Panc1 (cell line): ENCODE measurements around the gene NXT1. TPM values are rescaled to one million over a fixed set of nuclear protein-coding genes. Genes with fewer than 3 reads are reported as not detected.
A peak's percentile ranks its signal among the peaks of the same experiment; 100 is the strongest.

Experiments
- ATAC-seq: fragments of 200-7000 bp; cut with Tn5 transposase; 2 replicates; pipeline ENCODE4 v1.9.1; 2020; ENCODE audit warnings: mild to moderate bottlenecking, moderate library complexity
- BruUV-seq: library from RNA; stranded (reverse); fragments of 400-500 nt; replicated peaks from 2 replicates; lab custom pipeline; 2021; lab: Mats Ljungman, UMichigan
- CTCF ChIA-PET: fragments of 300-600 bp; sonication (Branson Sonifier 250); formaldehyde crosslinking; loops from one replicate; lab custom pipeline; 2022; ENCODE audit warnings: antibody characterized with exemption; lab: Charles Lee
- POLR2A ChIA-PET: fragments of 300-600 bp; sonication (Branson Sonifier 250); formaldehyde crosslinking; loops from one replicate; lab custom pipeline; 2022; ENCODE audit warnings: antibody characterized with exemption; lab: Charles Lee
- DNase-seq: peaks from one replicate; pipeline ENCODE4 v3.0.0-alpha.2; 2010; ENCODE audit warnings: low read depth, low spot score
- H3K27ac ChIP-seq: 2 replicates; pipeline ENCODE4 v1.5.1; 2011; ENCODE audit warnings: mild to moderate bottlenecking, low read length, inconsistent platforms
- H3K27me3 ChIP-seq: fragments of 200-500 bp; sonication (Bioruptor generic); 2 replicates; pipeline ENCODE4 v1.6.0; 2014; ENCODE audit warnings: low read length, inconsistent platforms; ENCODE audit not compliant: control insufficient read depth, insufficient read depth
- H3K36me3 ChIP-seq: fragments of 200-500 bp; sonication (Bioruptor generic); 2 replicates; pipeline ENCODE4 v1.5.1; 2014; ENCODE audit warnings: inconsistent platforms, mild to moderate bottlenecking, low read length, moderate library complexity; ENCODE audit not compliant: control insufficient read depth, insufficient read depth
- H3K4me1 ChIP-seq: 2 replicates; pipeline ENCODE4 v1.5.1; 2011; ENCODE audit warnings: inconsistent platforms, mild to moderate bottlenecking, low read length, moderate library complexity; ENCODE audit not compliant: control insufficient read depth, insufficient read depth
- H3K4me3 ChIP-seq, 2 experiments: 2 replicates each; pipeline ENCODE4 v1.5.1; 2011 to 2012; ENCODE audit warnings: low read depth in 2 of 2, low read length in 2 of 2, mild to moderate bottlenecking in 2 of 2, inconsistent platforms in 1 of 2, moderate library complexity in 1 of 2
- H3K9me3 ChIP-seq: fragments of 200-500 bp; sonication (Bioruptor generic); 2 replicates; pipeline ENCODE4 v1.5.1; 2014; ENCODE audit warnings: low read depth, mild to moderate bottlenecking, inconsistent platforms, low read length, moderate library complexity; ENCODE audit not compliant: control insufficient read depth, insufficient read depth
- POLR2AphosphoS5 ChIP-seq: IDR thresholded peaks from 2 replicates; pipeline ENCODE4 v1.6.1; 2012; ENCODE audit warnings: mild to moderate bottlenecking, low read depth, low read length, moderate library complexity
- SIN3A ChIP-seq: IDR thresholded peaks from 2 replicates; pipeline ENCODE4 v1.6.1; 2012; ENCODE audit warnings: low read depth, mild to moderate bottlenecking, low read length, moderate library complexity, borderline replicate concordance; ENCODE audit not compliant: insufficient read depth
- TCF7L2 ChIP-seq: IDR thresholded peaks from 2 replicates; pipeline ENCODE4 v1.6.1; 2011; ENCODE audit warnings: mild to moderate bottlenecking, low read depth, low read length, inconsistent platforms
- in situ Hi-C: cut with HindIII; loops from 2 replicates; pipeline ENCODE4 v1.10.0; 2016; ENCODE audit warnings: low sequenced_read_pairs, low pct_unique_long_range_greater_than_20kb
- intact Hi-C: fragments of 100-400 bp; cut with micrococcal nuclease; formaldehyde crosslinking; loops from one replicate; pipeline ENCODE4 v1.10.0; 2022; ENCODE audit not compliant: unreplicated experiment
- total RNA-seq: library from RNA; stranded (reverse); gene quantifications from one replicate; pipeline ENCODE4 v1.2.1, GENCODE V29; 2021; ENCODE audit not compliant: unreplicated experiment
- TF ChIP-seq, protein P1 (sequence below): fragments of 450-650 bp; IDR thresholded peaks from 2 replicates; pipeline ENCODE4 v1.5.1; 2017; ENCODE audit warnings: mild to moderate bottlenecking
- TF ChIP-seq, protein P2 (sequence below), 2 experiments: IDR thresholded peaks; 2 replicates each; pipeline ENCODE4 v1.6.1; 2011 to 2012; ENCODE audit warnings: low read depth in 2 of 2, control low read depth in 1 of 2, low read length in 1 of 2, mild to moderate bottlenecking in 1 of 2, moderate library complexity in 1 of 2; ENCODE audit not compliant: insufficient read depth in 1 of 2

NXT1 gene
- total RNA-seq, 1 experiment from 2014 or later: 31.3 TPM

DNA sequence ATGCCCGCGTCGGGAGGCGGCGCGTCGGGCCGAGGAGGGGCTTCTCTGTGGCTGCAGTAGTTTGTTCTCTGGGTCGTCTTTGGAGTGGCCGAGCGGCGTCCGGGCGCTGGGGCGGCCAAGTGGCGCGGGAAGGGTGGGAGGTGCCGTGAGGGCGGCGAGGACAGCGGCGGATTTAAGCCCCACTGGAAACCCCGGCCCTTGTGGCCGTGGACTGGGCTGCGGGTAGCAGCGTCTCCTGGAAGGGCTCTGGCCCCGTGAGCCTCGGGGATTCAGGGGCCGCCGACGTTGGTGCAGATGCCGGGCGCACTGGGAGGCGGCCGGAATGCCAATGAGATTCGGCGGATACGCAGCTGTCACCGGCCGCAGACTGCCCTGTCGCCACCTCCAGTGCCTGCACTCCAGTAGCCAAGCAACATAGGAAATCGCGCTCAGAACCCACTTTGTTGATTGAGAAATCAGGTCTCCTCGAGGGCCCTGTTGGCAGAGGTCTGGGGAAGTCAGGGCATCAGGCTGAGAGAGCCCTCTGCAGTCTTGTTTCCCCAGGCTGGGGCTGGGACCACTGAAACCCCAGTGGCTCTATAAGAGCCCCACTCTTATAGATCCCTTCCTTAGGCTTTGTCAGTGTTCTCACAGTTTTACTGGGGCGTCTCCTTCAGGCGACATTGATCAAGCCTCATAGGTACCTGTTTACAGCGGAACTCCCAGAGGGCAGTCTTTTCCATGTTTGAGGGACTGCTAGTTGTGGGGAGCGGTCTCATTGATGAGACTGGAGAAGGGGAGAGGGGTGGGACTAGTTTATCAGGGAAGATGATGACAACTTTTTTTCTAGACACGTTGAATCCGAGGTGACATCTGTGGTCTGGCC, 12.0 kb downstream of the NXT1 start:
- peaks cover 2% of the 10 kb centered on the region for H3K36me3 ChIP-seq
- ATAC-seq (no peak), DNase-seq (no peak)
- no peaks in the 10 kb centered on the region for H3K9me3 ChIP-seq
- peak overlapping the region; percentile 83 for H3K27ac ChIP-seq
- TF ChIP-seq SIN3A (0 out of 2 replicates have a peak, but pooled peaks have one; percentile 9), POLR2AphosphoS5 (no peak)
- no peaks in the 10 kb centered on the region for H3K27me3 ChIP-seq
- POLR2A ChIA-PET: no interaction called here
- in situ Hi-C loops: no loop called here
- H3K4me3 ChIP-seq: peak overlapping the region; percentile 88 to 91
- intact Hi-C loops: no loop called here
- BruUV-seq: no TSS peak
- peaks cover 37% of the 10 kb centered on the region for H3K4me1 ChIP-seq
- CTCF ChIA-PET: no interaction called here

DNA sequence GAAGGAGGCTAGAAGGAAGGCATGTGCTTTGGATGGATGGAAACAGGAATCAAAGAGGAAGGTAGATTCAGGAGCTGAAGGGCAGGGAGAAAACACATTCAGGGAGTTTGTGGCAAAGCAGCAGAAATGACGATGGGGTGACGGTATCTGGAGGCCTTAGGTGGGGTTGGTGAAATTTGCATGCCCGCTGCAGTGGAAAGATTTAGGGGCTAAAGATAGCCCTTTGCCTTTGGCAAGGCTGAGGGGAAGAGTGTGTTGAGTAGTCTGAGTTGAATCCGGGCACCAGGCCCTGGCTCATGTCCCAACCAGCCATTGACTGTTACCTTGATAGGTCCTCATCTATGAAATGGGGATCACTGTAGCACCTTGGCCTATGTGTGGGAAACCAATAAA, 12.7 kb downstream of the NXT1 start:
- H3K4me3 ChIP-seq: peak overlapping the region; percentile 88 to 91
- BruUV-seq: TSS peak; percentile 69
- H3K27me3 ChIP-seq: no peaks in the 10 kb centered on the region
- H3K36me3 ChIP-seq: peaks cover 8% of the 10 kb centered on the region
- CTCF ChIA-PET: no interaction called here
- intact Hi-C loops: no loop called here
- DNase-seq (no peak), ATAC-seq (no peak)
- TF ChIP-seq, protein P1, sequence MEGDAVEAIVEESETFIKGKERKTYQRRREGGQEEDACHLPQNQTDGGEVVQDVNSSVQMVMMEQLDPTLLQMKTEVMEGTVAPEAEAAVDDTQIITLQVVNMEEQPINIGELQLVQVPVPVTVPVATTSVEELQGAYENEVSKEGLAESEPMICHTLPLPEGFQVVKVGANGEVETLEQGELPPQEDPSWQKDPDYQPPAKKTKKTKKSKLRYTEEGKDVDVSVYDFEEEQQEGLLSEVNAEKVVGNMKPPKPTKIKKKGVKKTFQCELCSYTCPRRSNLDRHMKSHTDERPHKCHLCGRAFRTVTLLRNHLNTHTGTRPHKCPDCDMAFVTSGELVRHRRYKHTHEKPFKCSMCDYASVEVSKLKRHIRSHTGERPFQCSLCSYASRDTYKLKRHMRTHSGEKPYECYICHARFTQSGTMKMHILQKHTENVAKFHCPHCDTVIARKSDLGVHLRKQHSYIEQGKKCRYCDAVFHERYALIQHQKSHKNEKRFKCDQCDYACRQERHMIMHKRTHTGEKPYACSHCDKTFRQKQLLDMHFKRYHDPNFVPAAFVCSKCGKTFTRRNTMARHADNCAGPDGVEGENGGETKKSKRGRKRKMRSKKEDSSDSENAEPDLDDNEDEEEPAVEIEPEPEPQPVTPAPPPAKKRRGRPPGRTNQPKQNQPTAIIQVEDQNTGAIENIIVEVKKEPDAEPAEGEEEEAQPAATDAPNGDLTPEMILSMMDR: no peak
- TF ChIP-seq, protein P2, sequence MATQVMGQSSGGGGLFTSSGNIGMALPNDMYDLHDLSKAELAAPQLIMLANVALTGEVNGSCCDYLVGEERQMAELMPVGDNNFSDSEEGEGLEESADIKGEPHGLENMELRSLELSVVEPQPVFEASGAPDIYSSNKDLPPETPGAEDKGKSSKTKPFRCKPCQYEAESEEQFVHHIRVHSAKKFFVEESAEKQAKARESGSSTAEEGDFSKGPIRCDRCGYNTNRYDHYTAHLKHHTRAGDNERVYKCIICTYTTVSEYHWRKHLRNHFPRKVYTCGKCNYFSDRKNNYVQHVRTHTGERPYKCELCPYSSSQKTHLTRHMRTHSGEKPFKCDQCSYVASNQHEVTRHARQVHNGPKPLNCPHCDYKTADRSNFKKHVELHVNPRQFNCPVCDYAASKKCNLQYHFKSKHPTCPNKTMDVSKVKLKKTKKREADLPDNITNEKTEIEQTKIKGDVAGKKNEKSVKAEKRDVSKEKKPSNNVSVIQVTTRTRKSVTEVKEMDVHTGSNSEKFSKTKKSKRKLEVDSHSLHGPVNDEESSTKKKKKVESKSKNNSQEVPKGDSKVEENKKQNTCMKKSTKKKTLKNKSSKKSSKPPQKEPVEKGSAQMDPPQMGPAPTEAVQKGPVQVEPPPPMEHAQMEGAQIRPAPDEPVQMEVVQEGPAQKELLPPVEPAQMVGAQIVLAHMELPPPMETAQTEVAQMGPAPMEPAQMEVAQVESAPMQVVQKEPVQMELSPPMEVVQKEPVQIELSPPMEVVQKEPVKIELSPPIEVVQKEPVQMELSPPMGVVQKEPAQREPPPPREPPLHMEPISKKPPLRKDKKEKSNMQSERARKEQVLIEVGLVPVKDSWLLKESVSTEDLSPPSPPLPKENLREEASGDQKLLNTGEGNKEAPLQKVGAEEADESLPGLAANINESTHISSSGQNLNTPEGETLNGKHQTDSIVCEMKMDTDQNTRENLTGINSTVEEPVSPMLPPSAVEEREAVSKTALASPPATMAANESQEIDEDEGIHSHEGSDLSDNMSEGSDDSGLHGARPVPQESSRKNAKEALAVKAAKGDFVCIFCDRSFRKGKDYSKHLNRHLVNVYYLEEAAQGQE (IDR thresholded peaks at IDR 0.05; ENCODE audit: insufficient read depth in 1 of 2, low read depth in 2 of 2, low read length in 1 of 2): no peak
- TF ChIP-seq POLR2AphosphoS5: no peak
- TF ChIP-seq TCF7L2: no peak
- no peak for TF ChIP-seq SIN3A
- H3K9me3 ChIP-seq: no peaks in the 10 kb centered on the region
- H3K27ac ChIP-seq: peak overlapping the region; percentile 83
- in situ Hi-C loops: no loop called here
- POLR2A ChIA-PET: no interaction called here
- H3K4me1 ChIP-seq: peaks cover 40% of the 10 kb centered on the region
